H9 (cell line): ENCODE measurements around the gene CCBE1. TPM values are rescaled to one million over a fixed set of nuclear protein-coding genes. Genes with fewer than 3 reads are reported as not detected.

Source experiments
- DNase-seq: peaks from one replicate; pipeline ENCODE4 v3.0.0-alpha.2; 2017
- H2AFZ ChIP-seq: one replicate; pipeline ENCODE4 v1.6.1; 2013; ENCODE audit warnings: mild to moderate bottlenecking, low read length, control low read depth, moderate library complexity
- H2AK5ac ChIP-seq: 2 replicates; pipeline ENCODE4 v1.6.1; 2013; ENCODE audit warnings: low read length, control low read depth, mixed read lengths; ENCODE audit not compliant: insufficient read length
- H2BK120ac ChIP-seq: one replicate; pipeline ENCODE4 v1.6.1; 2013; ENCODE audit warnings: low read depth, mild to moderate bottlenecking, low read length, control low read depth, inconsistent platforms; ENCODE audit not compliant: poor library complexity, severe bottlenecking
- H2BK12ac ChIP-seq: 2 replicates; pipeline ENCODE4 v1.6.1; 2013; ENCODE audit warnings: low read length, control low read depth, mixed read lengths, low read depth; ENCODE audit not compliant: insufficient read length
- H2BK15ac ChIP-seq: 2 replicates; pipeline ENCODE4 v1.6.1; 2013; ENCODE audit warnings: low read depth, low read length, control low read depth
- H2BK20ac ChIP-seq: one replicate; pipeline ENCODE4 v1.6.1; 2013; ENCODE audit warnings: low read depth, mild to moderate bottlenecking, low read length, control low read depth, inconsistent platforms; ENCODE audit not compliant: poor library complexity, severe bottlenecking
- H2BK5ac ChIP-seq: 2 replicates; pipeline ENCODE4 v1.6.1; 2013; ENCODE audit warnings: low read length, control low read depth, mixed read lengths; ENCODE audit not compliant: insufficient read length
- H3K14ac ChIP-seq: 2 replicates; pipeline ENCODE4 v1.6.1; 2013; ENCODE audit warnings: low read length, control low read depth; ENCODE audit not compliant: insufficient read depth
- H3K18ac ChIP-seq: 2 replicates; pipeline ENCODE4 v1.6.1; 2013; ENCODE audit warnings: low read depth, mild to moderate bottlenecking, mixed read lengths, low read length, control low read depth; ENCODE audit not compliant: insufficient read length
- H3K23ac ChIP-seq: 2 replicates; pipeline ENCODE4 v1.6.1; 2013; ENCODE audit warnings: low read length, control low read depth, mixed read lengths, low read depth; ENCODE audit not compliant: insufficient read length
- H3K23me2 ChIP-seq: 2 replicates; pipeline ENCODE4 v1.6.1; 2013; ENCODE audit warnings: low read depth, mild to moderate bottlenecking, mixed read lengths, low read length, control low read depth; ENCODE audit not compliant: insufficient read length, poor library complexity, severe bottlenecking
- H3K27ac ChIP-seq: 2 replicates; pipeline ENCODE4 v1.5.1; 2013; ENCODE audit warnings: low read length, control low read depth, mixed read lengths, low read depth; ENCODE audit not compliant: insufficient read length
- H3K27me3 ChIP-seq: 2 replicates; pipeline ENCODE4 v1.6.1; 2013; ENCODE audit warnings: low read length, control low read depth, inconsistent platforms; ENCODE audit not compliant: insufficient read depth
- H3K4ac ChIP-seq: 2 replicates; pipeline ENCODE4 v1.6.1; 2013; ENCODE audit warnings: low read depth, mild to moderate bottlenecking, control low read depth, inconsistent platforms, low read length, moderate library complexity
- H3K4me1 ChIP-seq: 2 replicates; pipeline ENCODE4 v1.6.1; 2013; ENCODE audit warnings: low read length, control low read depth, inconsistent platforms; ENCODE audit not compliant: insufficient read depth
- H3K4me2 ChIP-seq: 2 replicates; pipeline ENCODE4 v1.6.1; 2013; ENCODE audit warnings: low read length, control low read depth, mixed read lengths; ENCODE audit not compliant: insufficient read length, insufficient read depth
- H3K56ac ChIP-seq: 2 replicates; pipeline ENCODE4 v1.6.1; 2013; ENCODE audit warnings: low read depth, mild to moderate bottlenecking, mixed read lengths, low read length, control low read depth; ENCODE audit not compliant: insufficient read length
- H3K79me1 ChIP-seq: 2 replicates; pipeline ENCODE4 v1.6.1; 2013; ENCODE audit warnings: low read depth, mild to moderate bottlenecking, moderate library complexity, low read length, control low read depth, inconsistent platforms; ENCODE audit not compliant: insufficient read depth, poor library complexity, severe bottlenecking
- H3K79me2 ChIP-seq: 2 replicates; pipeline ENCODE4 v1.6.1; 2013; ENCODE audit warnings: low read length, control low read depth, inconsistent platforms; ENCODE audit not compliant: insufficient read depth
- H3K9ac ChIP-seq: 2 replicates; pipeline ENCODE4 v1.6.1; 2013; ENCODE audit warnings: low read length, control low read depth, mixed read lengths; ENCODE audit not compliant: insufficient read length; ENCODE audit errors: extremely low read depth
- H3K9me3 ChIP-seq: one replicate; pipeline ENCODE4 v1.6.1; 2013; ENCODE audit warnings: low read depth, low read length, inconsistent platforms; ENCODE audit not compliant: control insufficient read depth
- H3T11ph ChIP-seq: one replicate; pipeline ENCODE4 v1.6.1; 2013; ENCODE audit warnings: mild to moderate bottlenecking, low read length, control low read depth, inconsistent platforms
- H4K20me1 ChIP-seq: one replicate; pipeline ENCODE4 v1.6.1; 2013; ENCODE audit not compliant: control insufficient read depth, insufficient read length, insufficient read depth
- H4K5ac ChIP-seq: 2 replicates; pipeline ENCODE4 v1.6.1; 2013; ENCODE audit warnings: low read depth, mild to moderate bottlenecking, mixed read lengths, low read length, control low read depth; ENCODE audit not compliant: insufficient read length
- H4K8ac ChIP-seq: replicated peaks from 2 replicates; pipeline ENCODE4 v1.6.1; 2013; ENCODE audit warnings: low read length, control low read depth, mixed read lengths, low read depth; ENCODE audit not compliant: insufficient read length
- H4K91ac ChIP-seq: 2 replicates; pipeline ENCODE4 v1.6.1; 2013; ENCODE audit warnings: low read depth, mild to moderate bottlenecking, moderate library complexity, mixed read lengths, low read length, control low read depth; ENCODE audit not compliant: insufficient read length
- H3K27ac Mint-ChIP-seq, 3 experiments: 2 replicates in 2 of 3; 3 replicates in 1 of 3; pipeline ENCODE4 v1.8.0; 2020 to 2021; ENCODE audit warnings: mixed read lengths in 3 of 3, mild to moderate bottlenecking in 1 of 3, moderate library complexity in 1 of 3
- H3K27me3 Mint-ChIP-seq: 2 replicates; pipeline ENCODE4 v1.8.0; 2021; ENCODE audit warnings: low read depth, mild to moderate bottlenecking, moderate library complexity, mixed read lengths
- H3K36me3 Mint-ChIP-seq, 3 experiments: 2 replicates in 2 of 3; 3 replicates in 1 of 3; pipeline ENCODE4 v1.8.0; 2020 to 2021; ENCODE audit warnings: low read depth in 3 of 3, mixed read lengths in 3 of 3; ENCODE audit not compliant: insufficient read depth in 1 of 3
- H3K4me1 Mint-ChIP-seq, 2 experiments: 2 replicates each; pipeline ENCODE4 v1.8.0; 2020; ENCODE audit warnings: mixed read lengths in 2 of 2
- H3K4me3 Mint-ChIP-seq, 2 experiments: 2 replicates in 1 of 2; 3 replicates in 1 of 2; pipeline ENCODE4 v1.8.0; 2020 to 2021; ENCODE audit warnings: mild to moderate bottlenecking in 2 of 2, mixed read lengths in 2 of 2, moderate library complexity in 1 of 2
- H3K9me3 Mint-ChIP-seq, 2 experiments: 2 replicates in 1 of 2; 3 replicates in 1 of 2; pipeline ENCODE4 v1.8.0; 2020; ENCODE audit warnings: mild to moderate bottlenecking in 2 of 2, mixed read lengths in 2 of 2, moderate library complexity in 1 of 2
- WGBS: extraction: QIAGEN DNeasy Blood & Tissue Kit; methylation state at CpG from one replicate; pipeline ENCODE4 v1.1.7; 2013; ENCODE audit warnings: missing lambda C conversion rate, low lambda C conversion rate, mixed read lengths; ENCODE audit not compliant: insufficient read length; ENCODE audit errors: extremely low coverage; 5-methylcytosine and 5-hydroxymethylcytosine counted together
- total RNA-seq: library from RNA; stranded (reverse); gene quantifications from 2 replicates; pipeline ENCODE4 v1.2.1, GENCODE V29; 2021
- TF ChIP-seq, protein P1 (sequence below): fragments of 200-600 bp; sonication (generic); conservative IDR thresholded peaks from 3 replicates; pipeline ENCODE4 v1.8.0; 2021; ENCODE audit warnings: antibody characterized with exemption, mild to moderate bottlenecking

Gene CCBE1
- total RNA-seq, 1 experiment from 2014 or later, result 0.39 TPM

DNA sequence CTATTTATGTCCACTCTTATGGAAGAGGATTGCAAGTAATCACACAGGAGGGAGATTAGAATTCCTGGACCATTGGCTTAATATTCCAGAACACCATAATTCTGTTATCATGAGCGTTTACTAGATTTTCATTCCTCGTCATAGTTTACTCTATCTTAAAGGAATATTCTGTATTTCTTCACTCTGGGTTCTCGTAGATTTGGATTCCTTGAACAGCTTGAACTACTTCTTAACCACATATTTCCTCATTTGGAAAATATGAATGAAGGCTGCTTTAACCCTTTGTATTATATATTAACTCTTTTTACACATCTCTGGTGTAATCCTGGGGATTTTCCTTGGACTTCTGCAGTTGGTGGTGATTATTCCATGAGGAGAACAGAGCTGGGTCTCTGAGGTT is 46.3 kb upstream of the CCBE1 start:
- H3K27me3 Mint-ChIP-seq, result no peaks in the 10 kb centered on the region; the same call in 1 of the 2 replicates
- Histone ChIP-seq H4K8ac (no peak overlapping the region), H2BK120ac (no peak overlapping the region), H2BK15ac (no peak overlapping the region), H3K56ac (no peak overlapping the region), H3K4me1 (no peaks in the 10 kb centered on the region), H4K20me1 (no peaks in the 10 kb centered on the region), H2BK5ac (no peak overlapping the region), H3K9me3 (no peaks in the 10 kb centered on the region), H3K79me2 (no peaks in the 10 kb centered on the region), H3T11ph (no peak overlapping the region), H3K4me2 (no peak overlapping the region), H2BK20ac (no peak overlapping the region), H4K5ac (no peak overlapping the region), H3K18ac (no peak overlapping the region), H2AFZ (no peak overlapping the region), H3K79me1 (no peaks in the 10 kb centered on the region), H3K14ac (no peak overlapping the region), H3K23ac (no peak overlapping the region), H3K4ac (no peak overlapping the region), H2AK5ac (no peak overlapping the region), H3K9ac (no peak overlapping the region), H3K27me3 (no peaks in the 10 kb centered on the region), H4K91ac (no peak overlapping the region), H2BK12ac (no peak overlapping the region), H3K27ac (no peak overlapping the region), H3K23me2 (no peaks in the 10 kb centered on the region)
- H3K27ac Mint-ChIP-seq, result no peak overlapping the region
- no CpG with 5 or more reads among the region's 3 CpGs for WGBS
- peaks cover 0 to 4% of the 10 kb centered on the region in 2 experiments; a peak in 1 of 5 replicates for H3K9me3 Mint-ChIP-seq
- no peak overlapping the region for H3K4me3 Mint-ChIP-seq
- H3K4me1 Mint-ChIP-seq, result peaks cover 0 to 6% of the 10 kb centered on the region in 2 experiments; a peak in 3 of 4 replicates
- peaks cover 0 to 6% (median 0%) of the 10 kb centered on the region in 3 experiments; a peak in 2 of 7 replicates for H3K36me3 Mint-ChIP-seq
- DNase-seq, result no peak
- TF ChIP-seq, protein P1, sequence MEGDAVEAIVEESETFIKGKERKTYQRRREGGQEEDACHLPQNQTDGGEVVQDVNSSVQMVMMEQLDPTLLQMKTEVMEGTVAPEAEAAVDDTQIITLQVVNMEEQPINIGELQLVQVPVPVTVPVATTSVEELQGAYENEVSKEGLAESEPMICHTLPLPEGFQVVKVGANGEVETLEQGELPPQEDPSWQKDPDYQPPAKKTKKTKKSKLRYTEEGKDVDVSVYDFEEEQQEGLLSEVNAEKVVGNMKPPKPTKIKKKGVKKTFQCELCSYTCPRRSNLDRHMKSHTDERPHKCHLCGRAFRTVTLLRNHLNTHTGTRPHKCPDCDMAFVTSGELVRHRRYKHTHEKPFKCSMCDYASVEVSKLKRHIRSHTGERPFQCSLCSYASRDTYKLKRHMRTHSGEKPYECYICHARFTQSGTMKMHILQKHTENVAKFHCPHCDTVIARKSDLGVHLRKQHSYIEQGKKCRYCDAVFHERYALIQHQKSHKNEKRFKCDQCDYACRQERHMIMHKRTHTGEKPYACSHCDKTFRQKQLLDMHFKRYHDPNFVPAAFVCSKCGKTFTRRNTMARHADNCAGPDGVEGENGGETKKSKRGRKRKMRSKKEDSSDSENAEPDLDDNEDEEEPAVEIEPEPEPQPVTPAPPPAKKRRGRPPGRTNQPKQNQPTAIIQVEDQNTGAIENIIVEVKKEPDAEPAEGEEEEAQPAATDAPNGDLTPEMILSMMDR, result no peak
